ENCODE measurements around the gene STEAP2. TPM values are rescaled to one million over a fixed set of nuclear protein-coding genes. Genes with fewer than 3 reads are reported as not detected.

STEAP2 gene
- total and polyA plus RNA-seq, 2 donors (not counting 3 experiments of a cell fraction or from before 2014, with no cell fraction given) = 4.2 to 4.6 TPM

DNA sequence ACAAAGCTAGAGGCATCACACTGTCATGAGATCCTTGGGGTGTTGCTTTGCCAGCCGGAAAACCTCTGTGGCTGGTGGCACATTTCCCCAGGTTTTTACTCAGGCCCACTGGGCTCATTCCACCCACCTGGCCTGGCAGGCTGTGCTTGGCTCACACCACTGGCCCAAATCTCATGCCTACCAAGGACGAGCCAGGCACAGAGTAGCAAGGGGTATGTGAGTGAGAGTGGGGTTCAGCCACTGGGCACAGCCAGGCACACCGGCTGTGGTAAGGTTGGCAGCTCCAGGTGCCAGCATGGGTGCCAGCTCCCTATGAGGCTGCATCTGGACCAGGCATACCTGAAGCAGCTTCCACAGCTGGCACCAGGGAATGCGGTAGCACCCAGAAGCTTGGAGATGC lies 35.9 kb upstream of the STEAP2 start:
- no peak overlapping the region for H3K9ac ChIP-seq (replicated peaks; ENCODE audit: extremely low read depth, insufficient read depth, low read length)
- H3K79me2 ChIP-seq (ENCODE audit: control insufficient read depth, insufficient read depth, low read length) = no peaks in the 10 kb centered on the region
- H3K9me3 ChIP-seq (replicated peaks; ENCODE audit: control insufficient read depth, insufficient read depth, low read length) = no peaks in the 10 kb centered on the region
- no peaks in the 10 kb centered on the region for H3K27me3 ChIP-seq (ENCODE audit: control insufficient read depth in 2 of 2, insufficient read depth in 2 of 2, low read length in 2 of 2)
- no peaks in the 10 kb centered on the region for H4K20me1 ChIP-seq (replicated peaks; ENCODE audit: control insufficient read depth, extremely low read depth, insufficient read depth, low read length)
- intact Hi-C loops (cut with micrococcal nuclease) = no loop called here
- H3K27ac ChIP-seq (ENCODE audit: insufficient read depth, low read depth, low read length) = no peak overlapping the region
- H3K9me1 ChIP-seq (replicated peaks; ENCODE audit: control insufficient read depth, extremely low read depth, insufficient read depth, low read length) = no peaks in the 10 kb centered on the region
- POLR2A ChIA-PET = no interaction called here
- peaks cover 36% of the 10 kb centered on the region for H3K4me1 ChIP-seq (ENCODE audit: control insufficient read depth, extremely low read depth, insufficient read depth, low read length)
- TF ChIP-seq, protein P1, sequence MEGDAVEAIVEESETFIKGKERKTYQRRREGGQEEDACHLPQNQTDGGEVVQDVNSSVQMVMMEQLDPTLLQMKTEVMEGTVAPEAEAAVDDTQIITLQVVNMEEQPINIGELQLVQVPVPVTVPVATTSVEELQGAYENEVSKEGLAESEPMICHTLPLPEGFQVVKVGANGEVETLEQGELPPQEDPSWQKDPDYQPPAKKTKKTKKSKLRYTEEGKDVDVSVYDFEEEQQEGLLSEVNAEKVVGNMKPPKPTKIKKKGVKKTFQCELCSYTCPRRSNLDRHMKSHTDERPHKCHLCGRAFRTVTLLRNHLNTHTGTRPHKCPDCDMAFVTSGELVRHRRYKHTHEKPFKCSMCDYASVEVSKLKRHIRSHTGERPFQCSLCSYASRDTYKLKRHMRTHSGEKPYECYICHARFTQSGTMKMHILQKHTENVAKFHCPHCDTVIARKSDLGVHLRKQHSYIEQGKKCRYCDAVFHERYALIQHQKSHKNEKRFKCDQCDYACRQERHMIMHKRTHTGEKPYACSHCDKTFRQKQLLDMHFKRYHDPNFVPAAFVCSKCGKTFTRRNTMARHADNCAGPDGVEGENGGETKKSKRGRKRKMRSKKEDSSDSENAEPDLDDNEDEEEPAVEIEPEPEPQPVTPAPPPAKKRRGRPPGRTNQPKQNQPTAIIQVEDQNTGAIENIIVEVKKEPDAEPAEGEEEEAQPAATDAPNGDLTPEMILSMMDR (IDR thresholded peaks at IDR 0.05; ENCODE audit: extremely low read depth in 1 of 2, insufficient read depth in 1 of 2, low read depth in 1 of 2, low read length in 2 of 2) = no peak
- TF ChIP-seq MYC (IDR thresholded peaks at IDR 0.05; ENCODE audit: low read depth, low read length) (no peak), POLR2A (IDR thresholded peaks at IDR 0.05; ENCODE audit: low read depth, low read length) (no peak), FOS (IDR thresholded peaks at IDR 0.05; ENCODE audit: borderline replicate concordance, insufficient read depth, low read length) (no peak), POLR2AphosphoS5 (IDR thresholded peaks at IDR 0.05; ENCODE audit: insufficient read depth, low read depth, low read length) (no peak), EZH2 (IDR thresholded peaks at IDR 0.05; ENCODE audit: borderline replicate concordance, low read depth, low read length, severe bottlenecking) (no peak), GATA2 (IDR thresholded peaks at IDR 0.05; ENCODE audit: insufficient read depth, insufficient read length, low read depth, low read length) (no peak), JUN (IDR thresholded peaks at IDR 0.05; ENCODE audit: borderline replicate concordance, insufficient read depth, insufficient read length, low read depth) (no peak)
- TF ChIP-seq, protein P2, sequence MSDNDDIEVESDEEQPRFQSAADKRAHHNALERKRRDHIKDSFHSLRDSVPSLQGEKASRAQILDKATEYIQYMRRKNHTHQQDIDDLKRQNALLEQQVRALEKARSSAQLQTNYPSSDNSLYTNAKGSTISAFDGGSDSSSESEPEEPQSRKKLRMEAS (IDR thresholded peaks at IDR 0.05; ENCODE audit: insufficient read depth, insufficient read length) = no peak
- FAIRE-seq = no peak
- no peak for DNase-seq (ENCODE audit: low read depth, low spot score)
- no peaks in the 10 kb centered on the region for H3K36me3 ChIP-seq (ENCODE audit: control insufficient read depth in 2 of 2, extremely low read depth in 1 of 2, insufficient read depth in 2 of 2, low read length in 2 of 2)
- dilution Hi-C loops (cut with MboI; ENCODE audit: extremely low pct_ligation_motif_present, low sequenced_read_pairs) = no loop called here
- no peak overlapping the region for H3K4me2 ChIP-seq (ENCODE audit: insufficient read depth, low read length)
- BruUV-seq (replicated peaks) = no TSS peak
- no peak overlapping the region for H3K4me3 ChIP-seq (replicated peaks in 1 of 3; ENCODE audit: insufficient read depth in 1 of 3, low read depth in 1 of 3, low read length in 3 of 3)
- H2AFZ ChIP-seq (ENCODE audit: low read depth, low read length) = no peak overlapping the region
- CTCF ChIA-PET = interaction anchor here (1.6 to 1.8 kb wide), 3 partner anchors 10 to 36 kb away, joined by 4 to 5 read pairs (median 5); partner anchors contain the start of gene STEAP2
